HPDE6-E6E7 (cell line): ENCODE data around the gene MARCHF6.
"Not testable (repeated sequence)": the region's sequence is repeated elsewhere in the genome, so short reads cannot be mapped to it uniquely, and the experiment has no call there.

Source experiments
- DNase-seq: peaks from one replicate; pipeline ENCODE4 v3.0.0; 2011; ENCODE audit warnings: missing footprints; ENCODE audit errors: extremely low spot score

MARCHF6 gene

GRCh38 chr5:10323588-10324488 is 29.7 kb upstream of the MARCHF6 start:
- no peak for DNase-seq

- no peak for DNase-seq
These were observed 28.8 kb upstream of the MARCHF6 start for GRCh38 chr5:10324518-10325370.

GRCh38 chr5:10328323-10328722 is 25.2 kb upstream of the MARCHF6 start:
- DNase-seq = no peak

GRCh38 chr5:10329446-10329819 is 24.1 kb upstream of the MARCHF6 start:
- no peak for DNase-seq

- no peak for DNase-seq
These were observed 23.5 kb upstream of the MARCHF6 start for GRCh38 chr5:10329820-10330481.

- DNase-seq = no peak
These were observed 22.8 kb upstream of the MARCHF6 start for GRCh38 chr5:10330511-10331230.

GRCh38 chr5:10331341-10331796 is 22.1 kb upstream of the MARCHF6 start:
- DNase-seq = no peak

GRCh38 chr5:10332301-10332700 is 21.2 kb upstream of the MARCHF6 start:
- no peak for DNase-seq

GRCh38 chr5:10333154-10334006 is 20.1 kb upstream of the MARCHF6 start:
- peak; percentile 60 for DNase-seq

GRCh38 chr5:10334831-10335230 is 18.7 kb upstream of the MARCHF6 start:
- no peak for DNase-seq

- DNase-seq = no peak
These were observed 17.6 kb upstream of the MARCHF6 start for GRCh38 chr5:10335711-10336470.

- DNase-seq = no peak
These were observed 16.4 kb upstream of the MARCHF6 start for GRCh38 chr5:10337107-10337506.

GRCh38 chr5:10337986-10338385 is 15.5 kb upstream of the MARCHF6 start:
- no peak for DNase-seq

GRCh38 chr5:10338686-10339057 is 14.8 kb upstream of the MARCHF6 start:
- no peak for DNase-seq

GRCh38 chr5:10339058-10339811 is 14.3 kb upstream of the MARCHF6 start:
- no peak for DNase-seq

GRCh38 chr5:10339958-10340357 is 13.5 kb upstream of the MARCHF6 start:
- no peak for DNase-seq

GRCh38 chr5:10343486-10343885 is 10.0 kb upstream of the MARCHF6 start:
- DNase-seq = no peak

GRCh38 chr5:10344461-10345106 is 8.9 kb upstream of the MARCHF6 start:
- DNase-seq = not testable (repeated sequence)

- no peak for DNase-seq
These were observed 5.2 kb upstream of the MARCHF6 start for GRCh38 chr5:10348258-10348657.
